HCT116 (cell line): Measurements from ENCODE around the gene SEC14L1. TPM values are rescaled to one million over a fixed set of nuclear protein-coding genes. Genes with fewer than 3 reads are reported as not detected.
"Not testable (repeated sequence)": the region's sequence is repeated elsewhere in the genome, so short reads cannot be mapped to it uniquely, and the experiment has no call there.

ENCODE experiments used
- ATAC-seq: fragments of 200-7000 bp; cut with Tn5 transposase; 2 replicates; pipeline ENCODE4 v1.9.1; 2020; ENCODE audit warnings: mild to moderate bottlenecking, moderate library complexity
- BruUV-seq: library from RNA; stranded (reverse); fragments of 400-500 nt; replicated peaks from 2 replicates; lab custom pipeline; 2021; lab: Mats Ljungman, UMichigan
- CTCF ChIA-PET: fragments of 300-600 bp; sonication (Branson Sonifier 250); formaldehyde crosslinking; loops from one replicate; lab custom pipeline; 2021; ENCODE audit warnings: antibody characterized with exemption; lab: Charles Lee
- POLR2A ChIA-PET: fragments of 300-600, 350-600 bp; sonication (Branson Sonifier 250); formaldehyde crosslinking; loops from one replicate; lab custom pipeline; 2021; ENCODE audit warnings: antibody characterized with exemption; lab: Charles Lee
- RAD21 ChIA-PET, 2 experiments: fragments of 300-600 bp; sonication (Branson Sonifier 250); formaldehyde crosslinking; loops; one replicate each; lab custom pipeline; 2023; ENCODE audit warnings: low total read pairs in 2 of 2; ENCODE audit not compliant: uncharacterized antibody in 2 of 2, unreplicated experiment in 2 of 2, low non-redundant PET in 1 of 2; lab: Charles Lee
- DNase-seq: peaks from one replicate; pipeline ENCODE4 v3.0.0-alpha.2; 2010; ENCODE audit warnings: low read depth, low spot score
- H2AFZ ChIP-seq: fragments of 200-600 bp; shearing (Covaris generic), sonication (generic); 2 replicates; pipeline ENCODE4 v1.6.1; 2017; ENCODE audit warnings: low read depth, mixed run types, mixed read lengths, antibody characterized with exemption, low read length; ENCODE audit not compliant: poor library complexity, severe bottlenecking
- H3K27ac ChIP-seq: 2 replicates; pipeline ENCODE4 v1.5.1; 2012; ENCODE audit warnings: low read depth, low read length
- H3K27me3 ChIP-seq: fragments of 200-600 bp; sonication (generic); 2 replicates; pipeline ENCODE4 v1.6.1; 2016; ENCODE audit warnings: mixed run types, low read length, mixed read lengths; ENCODE audit not compliant: insufficient read depth
- H3K36me3 ChIP-seq, 2 experiments: fragments of 200-500 bp in 1 of 2; fragments of 200-600 bp in 1 of 2; sonication (Bioruptor generic) in 1 of 2; sonication (generic) in 1 of 2; 2 replicates each; pipeline versions ENCODE4 v1.5.1 to v1.6.1; 2014 to 2016; ENCODE audit warnings: low read length in 2 of 2, inconsistent platforms in 1 of 2, mixed read lengths in 1 of 2, mixed run types in 1 of 2; ENCODE audit not compliant: insufficient read depth in 2 of 2, control insufficient read depth in 1 of 2
- H3K4me1 ChIP-seq, 2 experiments: fragments of 200-600 bp in 1 of 2; sonication (generic) in 1 of 2; 2 replicates each; pipeline versions ENCODE4 v1.5.1 to v1.6.1; 2012 to 2017; ENCODE audit warnings: low read length in 2 of 2, inconsistent platforms in 1 of 2, mild to moderate bottlenecking in 1 of 2, mixed read lengths in 1 of 2, mixed run types in 1 of 2, moderate library complexity in 1 of 2; ENCODE audit not compliant: insufficient read depth in 2 of 2, control insufficient read depth in 1 of 2
- H3K4me2 ChIP-seq: fragments of 200-600 bp; sonication (generic); 2 replicates; pipeline ENCODE4 v1.6.1; 2017; ENCODE audit warnings: mixed run types, low read length, mixed read lengths
- H3K4me3 ChIP-seq, 2 experiments: fragments of 200-600 bp in 1 of 2; sonication (generic) in 1 of 2; replicated peaks in 1 of 2; 2 replicates each; pipeline ENCODE4 v1.5.1; 2011 to 2016; ENCODE audit warnings: low read length in 2 of 2, control low read depth in 1 of 2, low read depth in 1 of 2, mild to moderate bottlenecking in 1 of 2, mixed read lengths in 1 of 2, mixed run types in 1 of 2
- H3K79me2 ChIP-seq: fragments of 200-600 bp; sonication (generic); 2 replicates; pipeline ENCODE4 v1.6.1; 2017; ENCODE audit warnings: mild to moderate bottlenecking, mixed run types, low read length, moderate library complexity, mixed read lengths; ENCODE audit not compliant: insufficient read depth
- H3K9ac ChIP-seq: fragments of 200-600 bp; sonication (generic); 2 replicates; pipeline ENCODE4 v1.6.1; 2016; ENCODE audit warnings: low read length, mixed read lengths
- H3K9me2 ChIP-seq: fragments of 200-600 bp; sonication (generic), shearing (Covaris generic); 2 replicates; pipeline ENCODE4 v1.6.1; 2017; ENCODE audit warnings: mixed run types, mild to moderate bottlenecking, moderate library complexity; ENCODE audit not compliant: insufficient read depth
- H3K9me3 ChIP-seq, 2 experiments: fragments of 200-500 bp in 1 of 2; fragments of 200-600 bp in 1 of 2; sonication (Bioruptor generic) in 1 of 2; sonication (generic) in 1 of 2; 2 replicates each; pipeline ENCODE4 v1.6.1; 2014 to 2017; ENCODE audit warnings: low read length in 2 of 2, mixed read lengths in 2 of 2, inconsistent platforms in 1 of 2, low read depth in 1 of 2, mild to moderate bottlenecking in 1 of 2, mixed run types in 1 of 2, moderate library complexity in 1 of 2; ENCODE audit not compliant: control insufficient read depth in 1 of 2, insufficient read depth in 1 of 2
- H4K20me1 ChIP-seq: fragments of 200-600 bp; sonication (generic), shearing (Covaris generic); 2 replicates; pipeline ENCODE4 v1.6.1; 2017; ENCODE audit warnings: mixed run types, mild to moderate bottlenecking, moderate library complexity; ENCODE audit not compliant: insufficient read depth
- ATF3 ChIP-seq: IDR thresholded peaks from 2 replicates; pipeline ENCODE4 v1.6.1; 2012
- CBX3 ChIP-seq: IDR thresholded peaks from 2 replicates; pipeline ENCODE4 v1.6.1; 2012; ENCODE audit warnings: low read depth
- CEBPB ChIP-seq: IDR thresholded peaks from 2 replicates; pipeline ENCODE4 v1.6.1; 2012; ENCODE audit warnings: low read depth
- ELF1 ChIP-seq: IDR thresholded peaks from 2 replicates; pipeline ENCODE4 v1.6.1; 2012; ENCODE audit warnings: low read depth, borderline replicate concordance
- EZH2phosphoT487 ChIP-seq: fragments of 200-600 bp; IDR thresholded peaks from 2 replicates; pipeline ENCODE4 v1.6.1; 2018; ENCODE audit warnings: antibody characterized with exemption, borderline replicate concordance
- POLR2A ChIP-seq: IDR thresholded peaks from 2 replicates; pipeline ENCODE4 v1.7.0; 2011; ENCODE audit warnings: borderline replicate concordance; ENCODE audit not compliant: insufficient read depth, insufficient read length; ENCODE audit errors: extremely low read depth
- POLR2AphosphoS5 ChIP-seq: IDR thresholded peaks from 2 replicates; pipeline ENCODE4 v1.6.1; 2011; ENCODE audit warnings: mild to moderate bottlenecking, low read depth, low read length, moderate library complexity
- REST ChIP-seq: IDR thresholded peaks from 2 replicates; pipeline ENCODE4 v1.6.1; 2012; ENCODE audit warnings: low read depth
- SIN3A ChIP-seq: IDR thresholded peaks from 2 replicates; pipeline ENCODE4 v1.6.1; 2012; ENCODE audit warnings: low read depth
- SP1 ChIP-seq: IDR thresholded peaks from 2 replicates; pipeline ENCODE4 v1.6.1; 2012; ENCODE audit warnings: low read depth
- ZBTB33 ChIP-seq: IDR thresholded peaks from 2 replicates; pipeline ENCODE4 v1.6.1; 2011; ENCODE audit warnings: mild to moderate bottlenecking, low read length, moderate library complexity; ENCODE audit not compliant: insufficient replicate concordance; ENCODE audit errors: extremely low read depth
- intact Hi-C: fragments of 100-400 bp; cut with micrococcal nuclease; formaldehyde crosslinking; loops from 2 replicates; pipeline ENCODE4 v1.10.0; 2022
- total RNA-seq: library from RNA; stranded (reverse); gene quantifications from one replicate; pipeline ENCODE4 v1.2.1, GENCODE V29; 2021; ENCODE audit not compliant: unreplicated experiment

The SEC14L1 gene
- total RNA-seq, 1 experiment from 2014 or later, result 59.7 TPM

GRCh38 chr17:77109764-77110359 is 30.9 kb upstream of the SEC14L1 start:
- no peaks in the 10 kb centered on the region for H3K9me3 ChIP-seq
- POLR2A ChIA-PET, result interaction anchor here (0.6 to 1.7 kb wide), 2 partner anchors 10 to 419 kb away, joined by 3 to 4 read pairs; no protein-coding TSS in a partner anchor
- TF ChIP-seq REST, result no peak
- TF ChIP-seq SP1, result no peak
- TF ChIP-seq ELF1, result no peak
- TF ChIP-seq SIN3A, result no peak
- TF ChIP-seq CBX3, result no peak
- no peak for TF ChIP-seq ZBTB33
- TF ChIP-seq CEBPB, result no peak
- no peak for TF ChIP-seq POLR2A
- no peak for TF ChIP-seq POLR2AphosphoS5
- no peak for TF ChIP-seq EZH2phosphoT487
- no peak for TF ChIP-seq ATF3
- H3K4me1 ChIP-seq, result no peaks in the 10 kb centered on the region
- H3K79me2 ChIP-seq, result no peaks in the 10 kb centered on the region
- RAD21 ChIA-PET, result no interaction called here
- no peaks in the 10 kb centered on the region for H4K20me1 ChIP-seq
- BruUV-seq, result no TSS peak
- H3K9ac ChIP-seq, result no peak overlapping the region
- DNase-seq (no peak), ATAC-seq (no peak)
- H3K4me3 ChIP-seq, result no peak overlapping the region
- H3K27ac ChIP-seq, result no peak overlapping the region
- no peaks in the 10 kb centered on the region for H3K9me2 ChIP-seq
- H3K36me3 ChIP-seq, result no peaks in the 10 kb centered on the region
- no peak overlapping the region for H3K4me2 ChIP-seq
- CTCF ChIA-PET, result interaction anchor here (0.7 kb wide), 1 partner anchor 1161 kb away, joined by 3 read pairs; no protein-coding TSS in a partner anchor
- intact Hi-C loops, result no loop called here
- H3K27me3 ChIP-seq, result no peaks in the 10 kb centered on the region
- no peak overlapping the region for H2AFZ ChIP-seq

GRCh38 chr17:77111165-77111933 is 29.4 kb upstream of the SEC14L1 start:
- H3K9me3 ChIP-seq, DNase-seq, H3K4me3 ChIP-seq, intact Hi-C loops, ATAC-seq, H2AFZ ChIP-seq, H4K20me1 ChIP-seq, H3K27ac ChIP-seq, RAD21 ChIA-PET, BruUV-seq, CTCF ChIA-PET, POLR2A ChIA-PET, H3K27me3 ChIP-seq, H3K36me3 ChIP-seq, H3K4me1 ChIP-seq, H3K79me2 ChIP-seq, H3K4me2 ChIP-seq, H3K9me2 ChIP-seq, H3K9ac ChIP-seq: not testable (repeated sequence)
